Measurements from ENCODE around the gene CALU. TPM values are rescaled to one million over a fixed set of nuclear protein-coding genes. Genes with fewer than 3 reads are reported as not detected.

The CALU gene
- total RNA-seq, 2 experiments from 2014 or later: 42.2 to 44.5 TPM

- H3K9me3 Mint-ChIP-seq: no peaks in the 10 kb centered on the region
- H3K4me3 Mint-ChIP-seq: no peak overlapping the region
- no peak overlapping the region for H3K27ac Mint-ChIP-seq
- peaks cover 17% of the 10 kb centered on the region for H3K27me3 Mint-ChIP-seq
- DNase-seq: no peak
- H3K36me3 Mint-ChIP-seq: no peaks in the 10 kb centered on the region
- peaks cover 4% of the 10 kb centered on the region for H3K4me1 Mint-ChIP-seq
Observed at GRCh38 chr7:128710481-128710880, 28.7 kb upstream of the CALU start.

DNA sequence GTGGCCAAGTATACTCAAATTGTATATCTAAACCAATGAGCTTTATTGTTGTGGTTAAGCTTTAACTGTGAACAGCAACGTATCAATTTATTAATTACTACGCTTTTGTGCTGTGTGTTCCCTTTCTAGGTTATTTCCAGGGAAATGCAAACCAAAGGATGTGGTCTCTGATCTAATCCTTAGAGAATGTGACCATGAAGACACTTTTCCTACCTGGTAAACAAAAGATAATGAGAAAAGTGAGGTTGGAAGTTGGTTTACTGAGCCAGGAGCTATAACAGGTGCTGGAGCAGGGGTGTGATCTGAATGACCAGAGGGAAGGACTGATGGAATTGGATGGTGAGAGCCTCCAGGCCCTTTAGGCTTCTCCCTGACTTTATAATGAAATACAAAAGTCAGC, 25.4 kb upstream of the CALU start:
- H3K27ac Mint-ChIP-seq: no peak overlapping the region

GRCh38 chr7:128714701-128715495, 24.3 kb upstream of the CALU start:
- no peak overlapping the region for H3K27ac Mint-ChIP-seq
- no peak for DNase-seq
- H3K9me3 Mint-ChIP-seq: no peaks in the 10 kb centered on the region
- no peaks in the 10 kb centered on the region for H3K36me3 Mint-ChIP-seq
- H3K4me1 Mint-ChIP-seq: peaks cover 2% of the 10 kb centered on the region
- H3K27me3 Mint-ChIP-seq: peaks cover 26% of the 10 kb centered on the region
- H3K4me3 Mint-ChIP-seq: no peak overlapping the region

More for the DNA sequence above, 25.4 kb upstream of the CALU start:
- Mint-ChIP-seq H3K9me3 (no peaks in the 10 kb centered on the region), H3K27me3 (peaks cover 26% of the 10 kb centered on the region), H3K4me1 (no peaks in the 10 kb centered on the region), H3K4me3 (no peak overlapping the region), H3K36me3 (no peaks in the 10 kb centered on the region)
- DNase-seq: no peak

DNA sequence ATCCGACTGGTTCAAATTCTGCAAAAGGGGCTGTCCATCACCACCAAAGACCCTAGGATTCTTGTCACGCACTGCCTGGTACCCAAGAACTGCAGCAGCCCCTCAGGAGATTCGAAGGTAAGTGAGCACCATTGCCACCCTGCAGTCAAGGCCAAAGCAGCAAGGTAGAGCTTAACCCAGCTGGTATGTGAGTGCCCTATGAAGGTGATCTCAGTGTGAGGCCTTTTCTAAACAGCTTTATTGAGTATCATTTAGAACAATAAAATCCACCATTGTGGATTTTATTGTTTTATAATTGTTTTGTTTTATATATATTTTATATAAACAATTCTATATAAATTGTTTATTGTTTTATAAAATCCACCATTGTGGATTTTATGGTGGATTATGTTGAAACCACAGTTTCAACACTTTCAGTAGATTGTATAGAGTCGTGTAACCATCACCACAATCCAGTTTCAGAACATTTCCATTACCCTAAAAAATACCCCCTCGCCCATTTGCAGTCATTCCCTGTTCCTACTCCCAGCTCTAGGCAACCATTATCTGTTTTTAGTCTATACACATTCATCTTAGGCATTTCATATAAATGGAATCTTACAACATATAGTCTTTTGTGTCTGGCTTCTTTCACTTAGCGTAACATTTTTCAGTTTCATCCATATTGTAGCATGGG, 20.1 kb upstream of the CALU start:
- Mint-ChIP-seq H3K27ac (no peak overlapping the region), H3K4me3 (no peak overlapping the region), H3K27me3 (peaks cover 15% of the 10 kb centered on the region), H3K36me3 (no peaks in the 10 kb centered on the region), H3K4me1 (peaks cover 2% of the 10 kb centered on the region), H3K9me3 (no peaks in the 10 kb centered on the region)
- no peak for DNase-seq

DNA sequence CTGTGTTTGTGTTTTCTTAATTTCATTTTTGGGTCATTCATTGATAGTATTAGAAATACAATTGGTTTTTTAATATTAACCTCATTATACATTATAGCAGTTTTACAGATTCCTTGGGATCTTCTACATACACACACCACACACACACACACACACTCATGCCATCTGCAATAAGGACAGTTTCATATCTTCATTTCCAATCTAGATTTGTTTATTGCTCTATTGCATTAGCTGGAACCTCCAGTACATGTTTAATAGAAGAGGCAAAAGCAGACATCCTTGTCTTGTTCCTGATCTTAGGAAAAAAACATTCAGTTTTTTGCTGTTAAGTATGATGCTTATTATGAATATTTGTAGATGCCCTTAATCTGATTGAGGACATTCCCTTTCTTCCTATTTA, 17.8 kb upstream of the CALU start:
- Mint-ChIP-seq H3K27ac (no peak overlapping the region), H3K4me1 (peaks cover 2% of the 10 kb centered on the region), H3K9me3 (no peaks in the 10 kb centered on the region), H3K27me3 (peaks cover 14% of the 10 kb centered on the region), H3K36me3 (no peaks in the 10 kb centered on the region), H3K4me3 (no peak overlapping the region)
- no peak for DNase-seq

DNA sequence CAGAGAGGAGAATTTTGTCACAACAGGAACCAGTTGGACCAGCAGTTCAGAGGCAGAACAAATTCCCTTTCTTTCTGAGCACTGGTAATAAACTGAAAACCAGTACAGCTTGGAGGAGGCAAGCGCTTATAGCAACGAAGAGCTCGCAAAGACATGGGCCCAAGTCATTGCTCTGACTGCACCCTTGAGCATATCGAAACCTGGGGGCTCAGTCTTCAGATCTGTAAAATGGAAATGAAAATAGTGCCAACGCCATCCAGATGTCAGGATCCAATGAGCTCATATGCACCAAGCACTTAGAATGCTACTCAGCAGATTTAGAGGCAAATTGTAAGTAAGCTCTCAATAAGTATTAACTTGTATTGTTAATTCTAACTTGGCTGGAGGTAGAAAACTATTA, 14.4 kb upstream of the CALU start:
- H3K4me1 Mint-ChIP-seq: no peaks in the 10 kb centered on the region
- H3K9me3 Mint-ChIP-seq: no peaks in the 10 kb centered on the region
- H3K27me3 Mint-ChIP-seq: peaks cover 13% of the 10 kb centered on the region

GRCh38 chr7:128725531-128725930, 13.6 kb upstream of the CALU start:
- Mint-ChIP-seq H3K4me1 (no peaks in the 10 kb centered on the region), H3K4me3 (no peak overlapping the region), H3K27me3 (peaks cover 13% of the 10 kb centered on the region), H3K27ac (no peak overlapping the region), H3K36me3 (no peaks in the 10 kb centered on the region), H3K9me3 (no peaks in the 10 kb centered on the region)
- DNase-seq: no peak

More for the DNA sequence above, 14.4 kb upstream of the CALU start:
- H3K27ac Mint-ChIP-seq: no peak overlapping the region
- no peak for DNase-seq
- no peaks in the 10 kb centered on the region for H3K36me3 Mint-ChIP-seq
- no peak overlapping the region for H3K4me3 Mint-ChIP-seq

- Mint-ChIP-seq H3K27me3 (peaks cover 15% of the 10 kb centered on the region), H3K4me1 (no peaks in the 10 kb centered on the region), H3K36me3 (no peaks in the 10 kb centered on the region), H3K27ac (no peak overlapping the region), H3K9me3 (no peaks in the 10 kb centered on the region), H3K4me3 (no peak overlapping the region)
- no peak for DNase-seq
Observed at GRCh38 chr7:128726059-128726736, 13.0 kb upstream of the CALU start.

- Mint-ChIP-seq H3K27me3 (peaks cover 17% of the 10 kb centered on the region), H3K4me3 (no peak overlapping the region), H3K27ac (no peak overlapping the region), H3K9me3 (no peaks in the 10 kb centered on the region), H3K36me3 (no peaks in the 10 kb centered on the region), H3K4me1 (no peaks in the 10 kb centered on the region)
- DNase-seq: no peak
Observed at GRCh38 chr7:128726737-128727072, 12.5 kb upstream of the CALU start.

DNA sequence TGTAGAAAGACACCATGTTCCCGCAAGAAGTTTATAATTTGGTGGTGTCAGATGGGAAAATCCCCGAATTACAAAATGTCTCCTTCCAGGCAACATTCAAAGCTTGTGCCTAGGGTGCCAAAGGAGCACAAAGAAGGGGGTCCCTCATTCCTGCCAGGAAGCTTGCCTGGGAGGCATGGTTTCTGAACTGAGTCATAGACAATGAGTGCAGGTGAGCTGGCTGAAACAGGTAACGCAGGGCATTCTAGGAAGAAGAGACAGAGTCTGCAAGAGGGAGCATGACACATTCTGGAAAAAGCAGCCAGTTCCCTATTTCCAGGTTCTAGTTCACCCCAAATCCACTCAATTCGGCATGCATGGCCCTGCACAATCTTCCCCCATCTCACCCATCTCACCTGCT, 11.9 kb upstream of the CALU start:
- no peaks in the 10 kb centered on the region for H3K36me3 Mint-ChIP-seq

DNA sequence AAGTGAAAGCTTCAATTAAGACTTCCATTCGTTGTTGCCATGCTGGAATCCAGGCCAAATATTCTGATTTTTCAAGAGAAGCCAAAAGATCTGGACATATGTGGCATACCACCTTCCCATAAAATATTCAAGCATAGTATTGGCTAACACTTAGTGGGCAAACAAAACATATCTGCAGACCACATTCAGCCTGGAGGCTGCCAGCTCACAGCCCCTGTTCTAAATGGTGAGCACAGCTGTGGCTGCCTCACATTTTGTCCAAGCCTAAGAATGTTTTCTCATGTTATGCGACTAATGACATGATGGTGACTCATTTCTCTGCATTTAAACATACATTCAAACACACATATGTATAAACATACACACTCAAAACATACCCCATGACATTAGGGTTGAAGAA, 10.6 kb upstream of the CALU start:
- no peaks in the 10 kb centered on the region for H3K9me3 Mint-ChIP-seq
- no peak for DNase-seq
- peaks cover 17% of the 10 kb centered on the region for H3K27me3 Mint-ChIP-seq
- no peaks in the 10 kb centered on the region for H3K36me3 Mint-ChIP-seq
- no peak overlapping the region for H3K27ac Mint-ChIP-seq
- H3K4me1 Mint-ChIP-seq: no peaks in the 10 kb centered on the region
- H3K4me3 Mint-ChIP-seq: no peak overlapping the region

More for the DNA sequence above, 11.9 kb upstream of the CALU start:
- no peak for DNase-seq
- Mint-ChIP-seq H3K27ac (no peak overlapping the region), H3K4me1 (no peaks in the 10 kb centered on the region), H3K9me3 (no peaks in the 10 kb centered on the region), H3K4me3 (no peak overlapping the region), H3K27me3 (peaks cover 17% of the 10 kb centered on the region)

- no peak overlapping the region for H3K4me3 Mint-ChIP-seq
- DNase-seq: no peak
- H3K27me3 Mint-ChIP-seq: peaks cover 17% of the 10 kb centered on the region
- H3K9me3 Mint-ChIP-seq: no peaks in the 10 kb centered on the region
- H3K27ac Mint-ChIP-seq: no peak overlapping the region
- H3K36me3 Mint-ChIP-seq: no peaks in the 10 kb centered on the region
- H3K4me1 Mint-ChIP-seq: no peaks in the 10 kb centered on the region
Observed at GRCh38 chr7:128729494-128729893, 9.7 kb upstream of the CALU start.

GRCh38 chr7:128731184-128731583, 8.0 kb upstream of the CALU start:
- Mint-ChIP-seq H3K4me3 (no peak overlapping the region), H3K27ac (no peak overlapping the region), H3K4me1 (no peaks in the 10 kb centered on the region), H3K27me3 (peaks cover 11% of the 10 kb centered on the region), H3K9me3 (no peaks in the 10 kb centered on the region), H3K36me3 (no peaks in the 10 kb centered on the region)
- no peak for DNase-seq

DNA sequence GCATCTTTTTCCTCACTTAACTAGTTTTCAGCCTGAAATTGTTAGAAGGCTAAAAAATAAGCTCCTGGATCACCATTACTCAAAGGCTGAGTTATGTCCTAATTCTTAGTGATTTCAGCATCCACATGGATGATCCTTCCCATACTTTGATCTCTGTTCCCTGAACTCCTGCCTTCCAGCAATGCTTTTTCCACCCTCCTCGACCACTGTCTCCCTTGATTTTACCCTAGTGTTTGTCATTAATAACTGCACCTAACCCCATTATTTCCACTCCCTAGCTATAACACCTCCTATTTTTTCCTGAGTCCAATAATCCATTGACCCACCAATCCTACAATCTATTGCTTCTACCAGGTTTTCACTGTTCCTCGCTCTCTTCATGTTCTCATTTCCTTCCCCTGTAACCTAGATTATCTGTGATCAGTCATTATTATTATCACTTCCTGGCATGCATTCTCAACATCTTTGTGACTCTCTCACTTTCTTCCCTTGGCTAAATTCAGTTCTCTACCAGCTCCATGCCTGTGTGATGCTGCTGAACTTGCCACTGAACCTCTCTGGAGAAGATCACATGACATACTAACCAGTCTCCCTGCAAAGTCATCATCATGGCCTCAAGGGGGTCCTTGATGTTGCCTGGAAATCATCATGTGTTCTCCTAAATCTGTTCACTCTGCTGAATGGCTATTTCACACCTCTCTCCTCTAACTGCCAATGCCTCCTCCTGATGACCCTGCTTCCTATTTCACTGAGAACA, 6.5 kb upstream of the CALU start:
- no peak overlapping the region for H3K4me3 Mint-ChIP-seq

DNA sequence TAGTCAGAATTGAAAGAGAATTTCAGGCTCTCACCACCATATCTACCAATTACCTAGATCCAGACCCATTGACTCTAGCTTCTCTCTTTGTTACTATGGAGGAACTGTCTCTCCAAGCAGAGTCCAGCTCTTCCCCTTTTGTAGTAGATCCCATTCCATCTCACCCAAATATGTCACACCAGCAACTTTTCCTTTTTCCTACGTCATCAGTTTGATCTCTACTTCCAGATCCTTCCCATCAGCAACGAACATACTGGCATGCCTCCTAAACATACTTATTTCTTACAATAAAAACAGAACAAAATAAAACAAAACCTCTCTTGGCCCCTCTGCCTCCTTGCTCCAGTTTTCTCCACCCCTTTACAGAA, 5.9 kb upstream of the CALU start:
- peaks cover 4% of the 10 kb centered on the region for H3K4me1 Mint-ChIP-seq
- no peak overlapping the region for H3K4me3 Mint-ChIP-seq
- no peaks in the 10 kb centered on the region for H3K36me3 Mint-ChIP-seq
- peaks cover 4% of the 10 kb centered on the region for H3K27me3 Mint-ChIP-seq
- no peak for DNase-seq
- H3K9me3 Mint-ChIP-seq: no peaks in the 10 kb centered on the region
- H3K27ac Mint-ChIP-seq: no peak overlapping the region

More for the DNA sequence above, 6.5 kb upstream of the CALU start:
- Mint-ChIP-seq H3K27ac (no peak overlapping the region), H3K4me1 (no peaks in the 10 kb centered on the region), H3K27me3 (peaks cover 4% of the 10 kb centered on the region), H3K9me3 (no peaks in the 10 kb centered on the region), H3K36me3 (no peaks in the 10 kb centered on the region)
- DNase-seq: no peak
